ENCODE data around the gene XPR1.
"Not testable (repeated sequence)": the region's sequence is repeated elsewhere in the genome, so short reads cannot be mapped to it uniquely, and the experiment has no call there.

The XPR1 gene

GRCh38 chr1:180644526-180645192 lies 12.8 kb downstream of the XPR1 start:
- DNase-seq, result no peak

DNA sequence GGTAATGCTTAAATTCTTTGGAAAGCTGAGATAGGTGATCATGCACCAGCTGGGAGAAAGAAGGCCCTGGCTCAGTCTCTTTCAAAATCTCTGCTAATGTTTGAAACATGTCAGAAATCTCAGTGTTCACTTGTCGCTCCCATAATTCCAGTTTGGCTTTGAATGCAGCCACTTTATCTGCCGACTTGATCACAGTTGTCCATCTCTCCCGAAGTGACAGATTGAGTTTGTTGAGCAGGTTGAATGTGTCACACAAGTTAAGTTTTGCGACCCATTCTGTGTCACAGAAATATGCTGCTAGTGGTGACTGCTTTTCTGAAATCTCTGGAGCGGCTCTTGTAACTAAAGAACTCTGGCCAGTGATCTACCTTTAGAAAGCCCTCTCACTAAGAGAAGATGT lies 13.4 kb downstream of the XPR1 start:
- DNase-seq, result not testable (repeated sequence)

DNA sequence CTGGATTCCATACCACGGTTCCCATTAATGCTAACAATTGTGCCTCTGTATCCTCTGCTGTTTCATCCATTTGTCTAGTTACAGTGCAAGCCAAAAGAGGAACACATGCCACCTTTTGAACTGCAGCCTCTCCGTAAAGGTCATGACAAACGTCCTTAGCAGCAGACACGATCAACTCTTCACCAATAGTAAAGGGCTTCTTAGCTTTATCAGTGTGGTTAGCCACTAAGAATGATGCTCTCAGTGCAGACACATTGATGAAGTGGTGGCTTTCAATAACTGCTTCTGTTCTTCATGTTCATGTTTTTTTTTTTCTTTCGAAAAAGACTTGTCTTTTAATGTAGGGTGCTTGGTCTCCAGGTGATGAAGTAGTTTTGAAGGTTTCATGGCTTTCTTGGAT lies 14.3 kb downstream of the XPR1 start:
- DNase-seq, result no peak

- no peak for DNase-seq
Measured at GRCh38 chr1:180646547-180646946, 14.7 kb downstream of the XPR1 start.

DNA sequence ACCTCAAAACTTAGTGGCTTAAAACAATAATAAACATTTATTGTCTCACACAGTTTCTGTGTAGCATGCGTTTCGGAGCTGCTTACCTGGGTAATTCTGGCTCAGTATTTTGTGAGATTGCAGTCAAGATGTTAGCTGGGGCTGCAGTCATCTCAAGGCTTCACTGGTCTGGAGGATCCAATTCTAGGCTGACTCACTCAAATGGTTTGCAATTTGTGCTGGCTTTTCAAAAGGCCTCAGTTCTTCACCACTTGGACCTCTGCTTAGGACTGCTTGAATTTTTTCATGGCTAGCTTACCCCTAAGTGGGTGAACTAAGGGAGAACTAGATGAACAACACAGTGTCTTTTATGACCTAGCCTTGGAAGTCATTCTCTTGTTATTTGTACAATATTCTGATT lies 21.0 kb downstream of the XPR1 start:
- DNase-seq, result no peak

- no peak for DNase-seq
Measured at GRCh38 chr1:180662709-180663108, 30.9 kb downstream of the XPR1 start.

DNA sequence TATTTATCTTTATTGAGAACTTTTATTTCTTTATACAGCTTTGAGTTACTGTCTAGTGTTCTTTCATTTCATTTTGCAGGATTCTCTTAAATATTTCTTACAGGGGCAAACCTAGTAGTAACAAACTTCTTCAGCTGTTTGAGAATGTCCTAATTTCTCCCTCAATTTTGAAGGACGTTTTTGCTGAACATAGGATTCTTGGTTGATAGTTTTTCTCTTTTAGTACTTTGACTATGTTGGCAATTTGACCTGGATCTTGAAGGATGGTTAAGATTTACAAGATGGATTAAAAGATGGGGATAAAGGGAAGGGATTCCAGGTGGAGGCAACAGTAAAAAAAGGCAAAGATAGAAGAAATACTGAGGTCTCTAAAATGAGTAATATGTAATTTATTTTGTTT lies 38.9 kb downstream of the XPR1 start:
- DNase-seq, result no peak

- DNase-seq, result no peak
Measured at GRCh38 chr1:180672105-180672504, 40.3 kb downstream of the XPR1 start.

DNA sequence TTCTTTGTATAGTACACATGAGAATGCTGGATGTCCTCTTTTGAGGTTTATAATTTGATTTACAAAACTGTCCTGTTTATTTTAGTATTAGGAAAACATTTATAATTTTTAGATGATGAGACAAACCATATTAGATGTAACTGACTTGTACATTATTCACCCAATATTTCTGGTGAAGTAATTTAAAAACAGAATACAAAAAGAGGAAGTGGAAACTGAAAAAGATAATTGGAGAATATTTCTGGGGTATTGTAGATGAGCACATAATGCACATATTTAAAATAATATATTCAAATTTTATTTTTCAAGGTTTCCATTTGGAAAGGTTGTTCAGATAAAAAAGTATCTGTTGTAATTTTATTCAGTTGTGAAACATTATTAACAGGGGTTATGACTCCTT lies 40.7 kb downstream of the XPR1 start:
- DNase-seq, result no peak

DNA sequence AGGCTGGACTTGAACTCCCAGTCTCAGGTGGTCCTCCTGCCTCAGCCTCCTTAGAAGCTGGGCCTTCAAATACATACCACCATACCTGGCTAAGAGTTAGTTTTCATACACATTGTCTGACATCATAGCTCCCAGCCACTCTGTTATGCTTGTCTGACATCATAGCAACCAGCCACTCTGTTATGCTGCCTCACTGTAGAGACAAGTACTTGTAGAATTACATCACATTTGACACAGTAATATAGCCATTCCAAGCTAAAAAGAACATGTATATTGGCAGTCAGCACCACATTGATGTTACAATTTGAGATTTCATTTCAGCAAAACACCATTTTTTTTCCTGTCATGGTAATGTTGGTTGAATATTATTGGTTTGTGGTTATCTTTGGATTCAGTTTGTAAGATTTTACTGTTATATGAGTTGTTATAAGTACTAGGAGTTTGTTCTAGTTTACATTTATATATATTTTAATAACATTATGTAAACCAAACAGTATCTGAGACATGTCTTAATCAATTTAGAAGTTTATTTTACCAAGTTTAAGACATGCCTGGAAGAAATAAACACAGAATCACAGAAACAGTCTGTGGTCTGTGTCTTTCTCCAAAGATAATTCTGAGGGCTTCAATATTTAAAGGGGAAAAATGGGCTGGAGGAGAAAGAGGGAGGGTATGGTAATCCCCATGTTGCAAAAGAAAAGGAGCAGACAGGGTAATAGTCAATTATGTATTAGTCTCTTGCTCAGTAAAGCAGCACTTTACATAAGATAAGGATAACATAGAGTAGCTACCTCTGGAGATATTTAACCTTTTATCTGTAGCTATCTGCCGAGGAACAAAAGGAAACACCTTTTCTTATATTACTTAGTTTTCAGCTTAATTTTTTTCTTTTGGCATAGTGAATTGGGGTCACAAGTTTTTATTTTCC lies 43.0 kb downstream of the XPR1 start:
- DNase-seq, result no peak

DNA sequence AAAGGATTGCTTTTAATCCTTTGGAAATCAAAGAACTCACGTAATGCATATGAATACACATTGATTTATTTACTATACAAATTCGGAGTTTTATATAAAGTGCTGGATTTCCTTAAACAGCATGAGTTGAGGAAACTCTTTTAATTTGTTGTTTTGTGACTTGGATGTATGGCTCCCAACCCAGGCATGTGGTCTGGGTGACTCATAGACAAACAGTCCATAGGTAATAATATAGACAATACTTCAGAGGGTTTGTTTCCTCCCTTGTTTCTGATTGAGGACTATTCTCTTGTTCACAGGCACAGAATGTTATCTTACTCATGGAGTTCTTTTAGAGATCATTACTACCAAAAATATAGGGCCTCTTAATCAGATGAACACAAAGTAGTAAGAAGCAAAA lies 43.8 kb downstream of the XPR1 start:
- no peak for DNase-seq

- DNase-seq, result no peak
Measured at GRCh38 chr1:180680558-180681144, 48.8 kb downstream of the XPR1 start.

GRCh38 chr1:180683117-180683516 lies 51.3 kb downstream of the XPR1 start:
- not testable (repeated sequence) for DNase-seq

- DNase-seq, result no peak
Measured at GRCh38 chr1:180691322-180691913, 59.6 kb downstream of the XPR1 start.

- no peak for DNase-seq
Measured at GRCh38 chr1:180693564-180694244, 61.9 kb downstream of the XPR1 start.

- no peak for DNase-seq
Measured at GRCh38 chr1:180695282-180695681, 63.5 kb downstream of the XPR1 start.

GRCh38 chr1:180696361-180696760 lies 64.5 kb downstream of the XPR1 start:
- no peak for DNase-seq

DNA sequence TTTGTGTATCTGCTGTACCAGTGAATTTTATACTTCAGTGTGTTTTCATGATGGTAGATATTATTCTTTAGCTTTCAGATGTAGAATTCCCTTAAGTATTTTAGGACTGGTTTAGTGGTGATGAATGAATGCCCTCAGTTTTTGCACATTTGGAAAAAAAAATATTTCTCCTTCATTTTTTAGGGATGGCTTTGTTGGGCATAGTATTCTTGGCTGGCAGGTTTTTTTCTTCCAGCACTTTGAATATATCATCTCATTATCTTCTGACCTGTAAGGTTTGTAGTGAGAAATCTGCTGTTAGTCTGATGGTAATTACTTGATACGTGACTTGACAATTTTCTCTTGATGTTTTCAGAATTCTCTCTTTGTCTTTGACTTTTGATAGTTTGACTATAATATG lies 66.8 kb downstream of the XPR1 start:
- DNase-seq, result no peak

DNA sequence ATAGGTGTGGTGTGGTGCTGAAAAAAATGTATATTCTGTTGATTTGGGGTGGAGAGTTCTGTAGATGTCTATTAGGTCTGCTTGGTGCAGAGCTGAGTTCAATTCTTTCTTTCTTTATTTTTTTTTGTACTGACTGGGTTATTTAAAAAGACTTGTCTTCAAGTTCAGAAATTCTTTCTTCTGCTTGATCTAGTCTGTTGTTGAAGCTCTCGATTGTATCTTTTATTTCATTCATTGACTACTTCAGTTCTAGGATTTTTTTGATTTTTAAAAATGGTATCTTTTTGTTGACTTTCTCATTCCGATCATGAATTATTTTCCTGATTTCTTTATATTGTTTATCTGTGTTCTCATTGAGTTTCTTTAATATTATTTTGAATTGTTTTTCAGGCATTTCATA lies 70.6 kb downstream of the XPR1 start:
- not testable (repeated sequence) for DNase-seq

GRCh38 chr1:180710746-180711145 lies 78.9 kb downstream of the XPR1 start:
- DNase-seq, result not testable (repeated sequence)

GRCh38 chr1:180711260-180711659 lies 79.4 kb downstream of the XPR1 start:
- not testable (repeated sequence) for DNase-seq

DNA sequence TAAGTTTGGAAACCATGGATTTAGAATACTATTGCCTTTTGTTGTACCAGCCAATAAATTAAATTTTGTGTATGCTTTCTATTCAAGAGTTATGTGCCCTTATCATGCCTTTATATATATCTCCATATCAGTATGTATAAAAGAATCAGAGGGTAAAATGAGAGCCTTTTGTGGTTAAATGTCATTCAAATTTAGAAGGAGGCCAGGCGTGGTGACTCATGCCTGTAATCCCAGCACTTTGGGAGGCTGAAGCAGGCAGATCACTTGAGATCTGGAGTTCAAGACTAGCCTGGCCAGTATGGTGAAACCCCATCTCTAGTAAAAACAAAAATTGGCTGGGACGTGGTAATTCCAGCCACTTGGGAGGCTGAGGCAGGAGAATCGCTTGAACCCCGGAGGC lies 88.9 kb downstream of the XPR1 start:
- no peak for DNase-seq

GRCh38 chr1:180722586-180722985 lies 90.8 kb downstream of the XPR1 start:
- DNase-seq, result no peak

Data from cortex of kidney (tissue), 1 donor.